Body of pancreas (tissue), 4 donors: ENCODE results near the gene CFAP43. TPM values are rescaled to one million over a fixed set of nuclear protein-coding genes. Genes with fewer than 3 reads are reported as not detected.

Source experiments
- ATAC-seq: fragments of 150-250 bp; one replicate; pipeline ENCODE4 v1.9.1; 2016
- DNase-seq, 4 donors: peaks; one replicate each; pipeline ENCODE4 v3.0.0-alpha.2; 2019
- H3K27ac ChIP-seq, 4 donors: fragments of 200-600 bp; sonication (generic); 1 replicate in 3 of 4; 2 replicates in 1 of 4; pipeline versions ENCODE4 v1.5.1 to v1.6.1; 2016 to 2019; ENCODE audit warnings: mild to moderate bottlenecking in 1 of 4, mixed read lengths in 1 of 4, moderate library complexity in 1 of 4
- H3K27me3 ChIP-seq, 2 donors: fragments of 200-600 bp; sonication (generic); one replicate each; pipeline ENCODE4 v1.6.0; 2016; ENCODE audit warnings: mild to moderate bottlenecking in 1 of 2
- H3K36me3 ChIP-seq, 2 donors: fragments of 200-600 bp; sonication (generic); replicated peaks in 1 of 2; 2 replicates each; pipeline ENCODE4 v1.5.1; 2016; ENCODE audit warnings: low read depth in 2 of 2; ENCODE audit not compliant: insufficient read depth in 1 of 2
- H3K4me1 ChIP-seq: fragments of 200-600 bp; sonication (generic); one replicate; pipeline ENCODE4 v1.6.0; 2016
- H3K4me3 ChIP-seq, 2 donors: fragments of 200-600 bp; sonication (generic); 1 replicate in 1 of 2; 2 replicates in 1 of 2; pipeline ENCODE4 v1.5.1; 2016 to 2019
- H3K9me3 ChIP-seq, 3 donors: fragments of 200-600 bp; sonication (generic); 1 replicate in 2 of 3; 2 replicates in 1 of 3; pipeline ENCODE4 v1.5.1; 2016
- CTCF ChIP-seq, 7 experiments: fragments of 450-650 bp in 4 of 7; fragments of 200-600 bp in 3 of 7; sonication (generic) in 3 of 7; IDR thresholded peaks; one replicate each; pipeline ENCODE4 v1.5.1; 2016 to 2019; ENCODE audit warnings: antibody characterized with exemption in 7 of 7
- POLR2A ChIP-seq, 3 donors: fragments of 450-650 bp; IDR thresholded peaks; one replicate each; pipeline ENCODE4 v1.6.1; 2016; ENCODE audit warnings: antibody characterized with exemption in 3 of 3, mild to moderate bottlenecking in 2 of 3
- WGBS, 2 donors: methylation state at CpG; one replicate each; pipeline ENCODE4 v1.1.5; 2017; 5-methylcytosine and 5-hydroxymethylcytosine counted together
- intact Hi-C: fragments of 100-400 bp; cut with DNase I; formaldehyde crosslinking; loops from one replicate; pipeline ENCODE4 v1.15.1; 2023
- total RNA-seq, 2 donors: library from RNA; depleted of rRNA; stranded (reverse); fragments of >200 nt; gene quantifications; one replicate each; pipeline ENCODE4 v1.1.0, GENCODE V29; 2016

CFAP43 gene
- total RNA-seq, 2 donors from 2014 or later, result 2.3 to 4.0 TPM

DNA sequence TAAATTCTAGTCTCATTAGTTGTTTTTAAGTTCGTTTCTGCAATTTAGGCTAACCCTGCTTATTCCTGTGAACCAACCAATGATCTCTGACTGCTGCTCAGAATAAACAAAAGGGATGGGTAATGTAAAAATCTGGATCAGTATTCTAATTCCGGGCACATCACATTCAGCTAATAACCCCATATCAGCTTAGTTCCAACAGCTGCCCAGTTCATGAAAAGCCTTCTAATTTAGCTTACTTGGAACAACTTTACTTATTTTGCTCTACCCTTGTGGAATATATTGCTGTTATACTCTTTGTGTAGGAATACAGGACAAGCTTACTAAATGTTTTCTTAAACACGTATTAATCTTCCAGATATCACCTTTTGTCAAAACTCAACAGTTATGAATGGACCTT lies 3.6 kb upstream of the CFAP43 start:
- H3K9me3 ChIP-seq, result no peaks in the 10 kb centered on the region
- ATAC-seq (no peak), DNase-seq (no peak)
- no peaks in the 10 kb centered on the region for H3K36me3 ChIP-seq
- H3K27ac ChIP-seq, result no peak overlapping the region
- intact Hi-C loops, result no loop called here
- WGBS, 2 donors, result 55 to 67% methylated on average over 3 of the region's 3 CpGs
- no peak overlapping the region for H3K4me3 ChIP-seq
- no peak for TF ChIP-seq POLR2A (IDR thresholded peaks at IDR 0.05)
- TF ChIP-seq CTCF (IDR thresholded peaks at IDR 0.05), result no peak
- H3K4me1 ChIP-seq, result peaks cover 4% of the 10 kb centered on the region
- H3K27me3 ChIP-seq, result no peaks in the 10 kb centered on the region

DNA sequence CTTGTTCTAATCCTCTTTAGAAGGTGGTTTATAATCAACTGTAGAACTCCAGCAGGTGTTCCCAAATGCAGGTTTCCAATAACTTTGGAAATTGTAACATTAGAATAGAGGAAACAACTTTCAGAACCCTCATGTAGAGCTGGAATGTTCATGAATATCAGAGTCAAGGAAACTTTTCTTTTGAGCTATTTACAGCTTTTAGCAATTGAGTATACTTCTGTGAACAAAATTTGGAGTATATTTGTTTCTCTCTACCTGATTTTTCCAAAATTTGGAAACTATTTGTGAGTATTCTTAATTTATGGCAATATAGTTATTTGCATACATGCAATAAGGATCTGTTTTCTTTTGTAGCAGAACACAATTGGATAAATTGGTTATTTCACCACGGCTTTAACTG lies 2.8 kb upstream of the CFAP43 start:
- no peaks in the 10 kb centered on the region for H3K36me3 ChIP-seq
- intact Hi-C loops, result no loop called here

DNA sequence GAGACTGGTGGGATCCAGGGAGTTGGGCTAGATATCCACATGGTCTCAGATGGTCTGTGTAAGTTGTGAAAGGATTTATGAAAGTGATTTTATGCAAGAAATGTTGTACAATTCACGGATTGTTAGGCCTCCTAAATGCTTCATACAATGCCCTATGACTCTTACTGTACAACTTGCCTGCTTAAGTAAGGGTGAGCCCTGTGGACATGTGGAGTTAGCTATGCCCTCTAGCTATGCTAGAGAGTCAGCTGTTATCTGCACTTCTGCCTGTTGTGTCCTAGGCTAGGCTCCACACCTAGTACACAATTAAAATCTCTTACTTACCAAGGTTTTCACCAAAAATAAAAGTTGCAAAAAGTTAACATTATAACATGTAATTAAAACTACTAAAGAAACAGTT lies 1.7 kb upstream of the CFAP43 start:
- H3K27ac ChIP-seq, result no peak overlapping the region
- no peak for DNase-seq
- no peak for ATAC-seq
- WGBS, 2 donors, result 58 to 71% methylated on average over 1 of the region's 1 CpG
- no peaks in the 10 kb centered on the region for H3K9me3 ChIP-seq
- no peaks in the 10 kb centered on the region for H3K36me3 ChIP-seq
- peaks cover 4% of the 10 kb centered on the region for H3K4me1 ChIP-seq
- no peak overlapping the region for H3K4me3 ChIP-seq
- no peaks in the 10 kb centered on the region for H3K27me3 ChIP-seq
- intact Hi-C loops, result no loop called here
- TF ChIP-seq CTCF (IDR thresholded peaks at IDR 0.05) (no peak), POLR2A (IDR thresholded peaks at IDR 0.05) (no peak)

More for the DNA sequence above, 2.8 kb upstream of the CFAP43 start:
- H3K27ac ChIP-seq, result no peak overlapping the region
- no peak for TF ChIP-seq POLR2A (IDR thresholded peaks at IDR 0.05)
- no peak for TF ChIP-seq CTCF (IDR thresholded peaks at IDR 0.05)
- H3K27me3 ChIP-seq, result no peaks in the 10 kb centered on the region
- 84 to 94% methylated on average over 1 of the region's 1 CpG for WGBS, 2 donors
- no peak overlapping the region for H3K4me3 ChIP-seq
- H3K4me1 ChIP-seq, result peaks cover 4% of the 10 kb centered on the region
- DNase-seq (no peak), ATAC-seq (no peak)
- H3K9me3 ChIP-seq, result no peaks in the 10 kb centered on the region

DNA sequence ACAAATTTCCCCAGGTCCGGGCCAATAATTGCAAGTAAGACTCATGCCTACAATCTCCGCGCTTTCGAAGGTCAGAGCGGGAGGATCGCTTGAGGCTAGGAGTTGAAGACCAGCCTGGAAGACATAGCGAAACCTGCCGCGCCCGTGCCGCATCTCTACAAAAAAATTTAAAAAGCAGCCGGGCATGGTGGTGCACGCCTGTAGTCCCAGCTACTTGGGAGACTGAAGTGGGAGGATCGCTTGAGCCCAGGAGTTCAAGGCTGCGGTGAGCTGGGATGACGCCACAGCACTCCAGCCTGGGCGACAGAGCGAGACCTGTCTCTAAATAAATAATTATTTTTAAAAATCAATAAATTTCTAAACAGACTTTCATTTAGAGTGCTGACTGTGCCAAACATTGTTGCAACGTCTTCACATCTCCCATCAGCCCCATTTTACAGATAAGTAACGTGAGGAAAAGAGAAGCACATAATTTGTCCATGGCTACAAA lies 494 bp upstream of the CFAP43 start:
- Histone ChIP-seq H3K9me3 (no peaks in the 10 kb centered on the region), H3K4me3 (peak overlapping the region; percentile 42 to 86), H3K4me1 (peaks cover 4% of the 10 kb centered on the region), H3K36me3 (no peaks in the 10 kb centered on the region), H3K27me3 (no peaks in the 10 kb centered on the region), H3K27ac (peak overlapping the region in 3 of 4 donors; percentile 41 to 71 (median 67))
- TF ChIP-seq POLR2A (IDR thresholded peaks at IDR 0.05) (no peak), CTCF (IDR thresholded peaks at IDR 0.05) (no peak)
- intact Hi-C loops, result no loop called here
- ATAC-seq (peak; percentile 34), DNase-seq (peak in 2 of 4 donors; percentile 10 to 19)
- 5 to 7% methylated on average over 20 of the region's 20 CpGs for WGBS, 2 donors

DNA sequence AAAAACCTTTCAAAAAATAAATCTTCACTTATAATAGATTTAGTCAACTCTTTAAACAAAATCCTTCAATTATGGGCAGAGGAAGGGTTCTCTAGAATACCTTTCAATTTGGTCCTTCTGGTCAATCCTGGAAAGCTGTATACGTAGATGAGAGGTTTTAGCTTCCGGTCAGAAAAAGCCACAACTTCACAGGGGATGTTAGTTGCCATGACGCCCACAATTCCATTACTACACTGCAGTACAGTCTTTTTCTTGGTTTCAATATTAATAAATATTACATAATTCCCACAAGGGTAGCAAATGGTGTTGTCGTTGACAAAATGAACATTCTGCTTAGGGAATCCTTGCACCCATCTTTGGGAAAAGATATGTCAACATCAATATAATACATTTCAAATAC lies 1.7 kb downstream of the CFAP43 start:
- H3K27ac ChIP-seq, result no peak overlapping the region
- H3K4me1 ChIP-seq, result peaks cover 4% of the 10 kb centered on the region
- intact Hi-C loops, result no loop called here
- no peaks in the 10 kb centered on the region for H3K36me3 ChIP-seq
- no peaks in the 10 kb centered on the region for H3K9me3 ChIP-seq
- WGBS, 2 donors, result 77 to 81% methylated on average over 4 of the region's 4 CpGs
- no peak overlapping the region for H3K4me3 ChIP-seq
- no peaks in the 10 kb centered on the region for H3K27me3 ChIP-seq
- no peak for TF ChIP-seq CTCF (IDR thresholded peaks at IDR 0.05)
- TF ChIP-seq POLR2A (IDR thresholded peaks at IDR 0.05), result no peak
- DNase-seq (no peak), ATAC-seq (no peak)
